ENCODE measurements around the gene HOXA4. TPM values are rescaled to one million over a fixed set of nuclear protein-coding genes. Genes with fewer than 3 reads are reported as not detected.

Gene HOXA4
- total RNA-seq, 1 experiment from 2014 or later = 2.3 TPM

DNA sequence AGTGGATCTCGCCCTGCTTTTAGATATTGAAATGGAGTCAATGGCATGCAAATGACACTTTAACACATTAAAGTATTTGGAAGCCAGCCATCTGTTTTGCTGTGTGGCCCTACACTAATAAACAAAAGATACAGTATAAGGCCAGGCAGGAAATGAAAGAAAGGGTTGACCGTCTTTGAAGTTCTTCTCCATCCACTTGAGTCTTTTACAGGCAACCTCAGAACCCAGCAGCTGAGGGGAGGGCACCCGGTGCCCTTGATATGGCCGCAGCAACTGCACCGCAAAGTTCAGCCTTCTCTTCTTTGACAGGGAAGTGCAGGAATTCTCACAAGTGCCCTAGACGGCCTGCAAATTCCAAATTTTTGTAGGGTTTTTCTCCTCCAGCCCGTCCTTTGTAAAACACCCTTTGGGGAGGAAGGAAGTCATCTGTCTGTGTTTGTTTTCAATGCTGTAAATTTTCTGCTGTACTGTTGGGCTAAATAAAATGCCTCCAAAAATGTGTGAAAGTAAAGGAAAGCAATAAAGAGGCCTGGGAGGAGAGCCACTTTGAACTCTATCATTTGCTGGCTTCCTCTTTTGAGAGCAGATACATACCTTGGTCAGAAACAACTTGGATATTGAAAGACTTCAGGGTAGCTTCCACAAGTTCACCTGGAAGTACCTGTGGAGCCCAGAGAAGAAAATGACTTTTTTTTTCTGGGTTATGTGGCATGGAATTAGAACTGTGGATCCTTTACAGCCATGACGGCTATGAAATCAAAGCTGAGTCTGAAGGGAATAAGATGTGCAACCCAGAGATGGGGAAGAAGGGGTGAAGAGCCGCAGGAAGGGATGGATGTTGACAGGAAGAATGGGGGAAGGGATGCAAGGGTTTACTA is 38.4 kb downstream of the HOXA4 start:
- Histone ChIP-seq H3K27me3 (ENCODE audit: low read length) (no peaks in the 10 kb centered on the region), H3F3A (ENCODE audit: low read length, unreplicated experiment) (no peaks in the 10 kb centered on the region), H4K20me1 (ENCODE audit: low read length) (no peaks in the 10 kb centered on the region), H3K4me2 (ENCODE audit: low read length) (no peak overlapping the region), H3K9me2 (replicated peaks; ENCODE audit: low read length) (no peaks in the 10 kb centered on the region), H3K4me3 (ENCODE audit: low read length) (no peak overlapping the region), H2AFZ (ENCODE audit: low read length) (no peak overlapping the region), H3K36me3 (ENCODE audit: low read depth, low read length) (no peaks in the 10 kb centered on the region), H3K9ac (ENCODE audit: low read length) (no peak overlapping the region), H3K4me1 (ENCODE audit: insufficient read depth, low read length) (peaks cover 24% of the 10 kb centered on the region), H3K27ac (ENCODE audit: low read length) (no peak overlapping the region), H3K79me2 (ENCODE audit: low read length) (peaks cover 22% of the 10 kb centered on the region), H3K9me3 (ENCODE audit: low read length) (no peaks in the 10 kb centered on the region)
- CTCF ChIA-PET = no interaction called here
- BruUV-seq (replicated peaks) = no TSS peak
- POLR2A ChIA-PET (ENCODE audit: unreplicated experiment) = no interaction called here
- DNase-seq (no peak), ATAC-seq (no peak)
- intact Hi-C loops (cut with micrococcal nuclease) = no loop called here
- TF ChIP-seq, protein P1, sequence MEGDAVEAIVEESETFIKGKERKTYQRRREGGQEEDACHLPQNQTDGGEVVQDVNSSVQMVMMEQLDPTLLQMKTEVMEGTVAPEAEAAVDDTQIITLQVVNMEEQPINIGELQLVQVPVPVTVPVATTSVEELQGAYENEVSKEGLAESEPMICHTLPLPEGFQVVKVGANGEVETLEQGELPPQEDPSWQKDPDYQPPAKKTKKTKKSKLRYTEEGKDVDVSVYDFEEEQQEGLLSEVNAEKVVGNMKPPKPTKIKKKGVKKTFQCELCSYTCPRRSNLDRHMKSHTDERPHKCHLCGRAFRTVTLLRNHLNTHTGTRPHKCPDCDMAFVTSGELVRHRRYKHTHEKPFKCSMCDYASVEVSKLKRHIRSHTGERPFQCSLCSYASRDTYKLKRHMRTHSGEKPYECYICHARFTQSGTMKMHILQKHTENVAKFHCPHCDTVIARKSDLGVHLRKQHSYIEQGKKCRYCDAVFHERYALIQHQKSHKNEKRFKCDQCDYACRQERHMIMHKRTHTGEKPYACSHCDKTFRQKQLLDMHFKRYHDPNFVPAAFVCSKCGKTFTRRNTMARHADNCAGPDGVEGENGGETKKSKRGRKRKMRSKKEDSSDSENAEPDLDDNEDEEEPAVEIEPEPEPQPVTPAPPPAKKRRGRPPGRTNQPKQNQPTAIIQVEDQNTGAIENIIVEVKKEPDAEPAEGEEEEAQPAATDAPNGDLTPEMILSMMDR (conservative IDR thresholded peaks at IDR 0.05; ENCODE audit: low read depth, low read length) = no peak
- no peak for TF ChIP-seq EZH2 (IDR thresholded peaks at IDR 0.05; ENCODE audit: low read length, unreplicated experiment)

DNA sequence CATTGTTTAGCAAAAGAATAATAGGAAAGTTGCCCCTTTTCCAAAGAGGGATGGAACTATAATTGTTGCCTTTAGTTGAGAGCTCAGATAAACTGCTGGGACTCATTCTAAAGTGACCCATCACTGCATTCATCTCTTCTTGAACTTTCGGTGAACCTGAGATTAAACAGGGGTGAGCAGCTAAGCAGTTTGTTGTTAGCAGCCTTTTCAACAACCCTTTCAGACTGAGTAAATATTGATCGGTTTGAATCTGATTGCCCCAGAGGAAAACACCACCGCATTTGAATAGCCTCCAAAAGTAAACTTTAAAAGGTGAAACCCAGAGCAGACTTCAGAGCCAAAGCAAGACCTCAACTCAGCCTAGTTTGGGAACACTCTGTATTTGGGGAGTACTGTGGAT is 39.5 kb downstream of the HOXA4 start:
- Histone ChIP-seq H3K4me2 (ENCODE audit: low read length) (no peak overlapping the region), H3K79me2 (ENCODE audit: low read length) (peaks cover 11% of the 10 kb centered on the region), H3K36me3 (ENCODE audit: low read depth, low read length) (no peaks in the 10 kb centered on the region), H3K9ac (ENCODE audit: low read length) (no peak overlapping the region), H3K9me2 (replicated peaks; ENCODE audit: low read length) (no peaks in the 10 kb centered on the region), H3K27ac (ENCODE audit: low read length) (no peak overlapping the region), H4K20me1 (ENCODE audit: low read length) (no peaks in the 10 kb centered on the region), H2AFZ (ENCODE audit: low read length) (no peak overlapping the region), H3K4me1 (ENCODE audit: insufficient read depth, low read length) (peaks cover 24% of the 10 kb centered on the region), H3K4me3 (ENCODE audit: low read length) (no peak overlapping the region), H3K9me3 (ENCODE audit: low read length) (no peaks in the 10 kb centered on the region), H3K27me3 (ENCODE audit: low read length) (no peaks in the 10 kb centered on the region), H3F3A (ENCODE audit: low read length, unreplicated experiment) (no peaks in the 10 kb centered on the region)
- POLR2A ChIA-PET (ENCODE audit: unreplicated experiment) = no interaction called here
- no peak for ATAC-seq
- CTCF ChIA-PET = no interaction called here
- BruUV-seq (replicated peaks) = no TSS peak
- no peak for DNase-seq
- TF ChIP-seq, protein P1 (conservative IDR thresholded peaks at IDR 0.05; ENCODE audit: low read depth, low read length) = no peak
- no peak for TF ChIP-seq EZH2phosphoT487 (IDR thresholded peaks at IDR 0.05; ENCODE audit: borderline replicate concordance, low read length)
- no peak for TF ChIP-seq EZH2 (IDR thresholded peaks at IDR 0.05; ENCODE audit: low read length, unreplicated experiment)
- intact Hi-C loops (cut with micrococcal nuclease) = no loop called here
